Measurements from ENCODE around the gene PLCD3. TPM values are rescaled to one million over a fixed set of nuclear protein-coding genes. Genes with fewer than 3 reads are reported as not detected.

PLCD3 gene
- total and polyA plus RNA-seq, 2 of the 13 experiments (the other 11 are each of a cell fraction or from before 2014, with no cell fraction given) = 11.3 to 39.1 TPM

- TF ChIP-seq, protein P1, sequence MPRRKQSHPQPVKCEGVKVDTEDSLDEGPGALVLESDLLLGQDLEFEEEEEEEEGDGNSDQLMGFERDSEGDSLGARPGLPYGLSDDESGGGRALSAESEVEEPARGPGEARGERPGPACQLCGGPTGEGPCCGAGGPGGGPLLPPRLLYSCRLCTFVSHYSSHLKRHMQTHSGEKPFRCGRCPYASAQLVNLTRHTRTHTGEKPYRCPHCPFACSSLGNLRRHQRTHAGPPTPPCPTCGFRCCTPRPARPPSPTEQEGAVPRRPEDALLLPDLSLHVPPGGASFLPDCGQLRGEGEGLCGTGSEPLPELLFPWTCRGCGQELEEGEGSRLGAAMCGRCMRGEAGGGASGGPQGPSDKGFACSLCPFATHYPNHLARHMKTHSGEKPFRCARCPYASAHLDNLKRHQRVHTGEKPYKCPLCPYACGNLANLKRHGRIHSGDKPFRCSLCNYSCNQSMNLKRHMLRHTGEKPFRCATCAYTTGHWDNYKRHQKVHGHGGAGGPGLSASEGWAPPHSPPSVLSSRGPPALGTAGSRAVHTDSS (CRISPR knock-in tag; conservative IDR thresholded peaks at IDR 0.05) = no peak
- TF ChIP-seq PAWR (CRISPR knock-in tag; IDR thresholded peaks at IDR 0.05; ENCODE audit: borderline replicate concordance) = no peak
- no peak for TF ChIP-seq CBX5 (CRISPR knock-in tag; IDR thresholded peaks at IDR 0.05; ENCODE audit: borderline replicate concordance)
- TF ChIP-seq TBX2 (CRISPR knock-in tag; IDR thresholded peaks at IDR 0.05; ENCODE audit: borderline replicate concordance) = no peak
- TF ChIP-seq ZXDC (CRISPR knock-in tag; IDR thresholded peaks at IDR 0.05) = no peak
- no peak for TF ChIP-seq CC2D1A (CRISPR knock-in tag; IDR thresholded peaks at IDR 0.05)
- TF ChIP-seq BATF2 (CRISPR knock-in tag; IDR thresholded peaks at IDR 0.05) = no peak
- TF ChIP-seq ZNF879 (CRISPR knock-in tag; IDR thresholded peaks at IDR 0.05) = no peak
- no peak for TF ChIP-seq ZNF382 (CRISPR knock-in tag; IDR thresholded peaks at IDR 0.05; ENCODE audit: borderline replicate concordance)
- TF ChIP-seq, protein P2, sequence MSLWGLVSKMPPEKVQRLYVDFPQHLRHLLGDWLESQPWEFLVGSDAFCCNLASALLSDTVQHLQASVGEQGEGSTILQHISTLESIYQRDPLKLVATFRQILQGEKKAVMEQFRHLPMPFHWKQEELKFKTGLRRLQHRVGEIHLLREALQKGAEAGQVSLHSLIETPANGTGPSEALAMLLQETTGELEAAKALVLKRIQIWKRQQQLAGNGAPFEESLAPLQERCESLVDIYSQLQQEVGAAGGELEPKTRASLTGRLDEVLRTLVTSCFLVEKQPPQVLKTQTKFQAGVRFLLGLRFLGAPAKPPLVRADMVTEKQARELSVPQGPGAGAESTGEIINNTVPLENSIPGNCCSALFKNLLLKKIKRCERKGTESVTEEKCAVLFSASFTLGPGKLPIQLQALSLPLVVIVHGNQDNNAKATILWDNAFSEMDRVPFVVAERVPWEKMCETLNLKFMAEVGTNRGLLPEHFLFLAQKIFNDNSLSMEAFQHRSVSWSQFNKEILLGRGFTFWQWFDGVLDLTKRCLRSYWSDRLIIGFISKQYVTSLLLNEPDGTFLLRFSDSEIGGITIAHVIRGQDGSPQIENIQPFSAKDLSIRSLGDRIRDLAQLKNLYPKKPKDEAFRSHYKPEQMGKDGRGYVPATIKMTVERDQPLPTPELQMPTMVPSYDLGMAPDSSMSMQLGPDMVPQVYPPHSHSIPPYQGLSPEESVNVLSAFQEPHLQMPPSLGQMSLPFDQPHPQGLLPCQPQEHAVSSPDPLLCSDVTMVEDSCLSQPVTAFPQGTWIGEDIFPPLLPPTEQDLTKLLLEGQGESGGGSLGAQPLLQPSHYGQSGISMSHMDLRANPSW (CRISPR knock-in tag; IDR thresholded peaks at IDR 0.05; ENCODE audit: borderline replicate concordance) = no peak; the same call in 1 of the 2 replicates
- no peak for TF ChIP-seq ZFP36L1 (CRISPR knock-in tag; IDR thresholded peaks at IDR 0.05)
- TF ChIP-seq ELF3 (CRISPR knock-in tag; IDR thresholded peaks at IDR 0.05) = no peak
- peak; percentile 9; the same call in 1 of the 2 replicates for TF ChIP-seq ZNF773 (CRISPR knock-in tag; IDR thresholded peaks at IDR 0.05; ENCODE audit: borderline replicate concordance)
- no peak for TF ChIP-seq CAMTA2 (CRISPR knock-in tag; IDR thresholded peaks at IDR 0.05; ENCODE audit: borderline replicate concordance)
Observed at GRCh38 chr17:45135978-45136791, 3.9 kb upstream of the PLCD3 start (continued).
